ENCODE data around the gene LAMB4. TPM values are rescaled to one million over a fixed set of nuclear protein-coding genes. Genes with fewer than 3 reads are reported as not detected.

LAMB4 gene
- total RNA-seq, 2 donors from 2014 or later = 0.42 TPM; not detected in 1

GRCh38 chr7:108089381-108089780 lies 40.8 kb downstream of the LAMB4 start:
- ATAC-seq = no peak
- DNase-seq = no peak
- intact Hi-C loops (cut with DNase I, micrococcal nuclease) = no loop called here

GRCh38 chr7:108088729-108089128 lies 41.4 kb downstream of the LAMB4 start:
- DNase-seq (no peak), ATAC-seq (no peak)
- intact Hi-C loops (cut with DNase I, micrococcal nuclease) = no loop called here

- no peak for ATAC-seq
- intact Hi-C loops (cut with DNase I, micrococcal nuclease) = no loop called here
These were observed 42.4 kb downstream of the LAMB4 start for GRCh38 chr7:108087778-108088177.

GRCh38 chr7:108086962-108087361 lies 43.2 kb downstream of the LAMB4 start:
- intact Hi-C loops (cut with DNase I, micrococcal nuclease) = no loop called here
- DNase-seq (no peak), ATAC-seq (no peak)

More at GRCh38 chr7:108087778-108088177, 42.4 kb downstream of the LAMB4 start:
- DNase-seq = no peak

GRCh38 chr7:108086546-108086945 lies 43.6 kb downstream of the LAMB4 start:
- no peak for ATAC-seq
- intact Hi-C loops (cut with DNase I, micrococcal nuclease) = no loop called here

GRCh38 chr7:108083980-108084379 lies 46.2 kb downstream of the LAMB4 start:
- DNase-seq = no peak
- no peak for ATAC-seq
- intact Hi-C loops (cut with DNase I, micrococcal nuclease) = no loop called here

More at GRCh38 chr7:108086546-108086945, 43.6 kb downstream of the LAMB4 start:
- no peak for DNase-seq

GRCh38 chr7:108079648-108080591 lies 50.2 kb downstream of the LAMB4 start:
- intact Hi-C loops (cut with DNase I, micrococcal nuclease) = no loop called here
- DNase-seq (peak; percentile 16 to 36), ATAC-seq (peak; percentile 46)

GRCh38 chr7:108079276-108079647 lies 50.9 kb downstream of the LAMB4 start:
- intact Hi-C loops (cut with DNase I, micrococcal nuclease) = no loop called here
- no peak for ATAC-seq
- no peak for DNase-seq

- DNase-seq (no peak), ATAC-seq (no peak)
- intact Hi-C loops (cut with DNase I, micrococcal nuclease) = no loop called here
These were observed 51.5 kb downstream of the LAMB4 start for GRCh38 chr7:108078691-108079090.

- ATAC-seq (no peak), DNase-seq (no peak)
- intact Hi-C loops (cut with DNase I, micrococcal nuclease) = no loop called here
These were observed 51.9 kb downstream of the LAMB4 start for GRCh38 chr7:108078211-108078673.

GRCh38 chr7:108077709-108078108 lies 52.5 kb downstream of the LAMB4 start:
- intact Hi-C loops (cut with DNase I, micrococcal nuclease) = no loop called here
- no peak for DNase-seq
- ATAC-seq = no peak

GRCh38 chr7:108076156-108076555 lies 54.0 kb downstream of the LAMB4 start:
- no peak for DNase-seq
- ATAC-seq = no peak
- intact Hi-C loops (cut with DNase I, micrococcal nuclease) = no loop called here

GRCh38 chr7:108073305-108074070 lies 56.7 kb downstream of the LAMB4 start:
- intact Hi-C loops (cut with DNase I, micrococcal nuclease) = no loop called here
- DNase-seq (peak; percentile 18 to 28), ATAC-seq (peak; percentile 74)

GRCh38 chr7:108072739-108073138 lies 57.4 kb downstream of the LAMB4 start:
- DNase-seq = no peak
- intact Hi-C loops (cut with DNase I, micrococcal nuclease) = no loop called here
- no peak for ATAC-seq

GRCh38 chr7:108072116-108072515 lies 58.0 kb downstream of the LAMB4 start:
- DNase-seq = no peak
- no peak for ATAC-seq
- intact Hi-C loops (cut with DNase I, micrococcal nuclease) = no loop called here

- ATAC-seq (peak; percentile 72), DNase-seq (no peak)
- intact Hi-C loops (cut with DNase I, micrococcal nuclease) = no loop called here
These were observed 58.6 kb downstream of the LAMB4 start for GRCh38 chr7:108071551-108071950.

GRCh38 chr7:108069646-108070045 lies 60.5 kb downstream of the LAMB4 start:
- DNase-seq = no peak

GRCh38 chr7:108067844-108068243 lies 62.3 kb downstream of the LAMB4 start:
- ATAC-seq (no peak), DNase-seq (no peak)
- intact Hi-C loops (cut with DNase I, micrococcal nuclease) = no loop called here

More at GRCh38 chr7:108069646-108070045, 60.5 kb downstream of the LAMB4 start:
- intact Hi-C loops (cut with DNase I, micrococcal nuclease) = no loop called here
- no peak for ATAC-seq

- intact Hi-C loops (cut with DNase I, micrococcal nuclease) = no loop called here
- ATAC-seq = no peak
- DNase-seq = no peak
These were observed 63.7 kb downstream of the LAMB4 start for GRCh38 chr7:108066486-108066885.

- ATAC-seq = peak; percentile 43
- no peak for DNase-seq
- intact Hi-C loops (cut with DNase I, micrococcal nuclease) = no loop called here
These were observed 66.6 kb downstream of the LAMB4 start for GRCh38 chr7:108063520-108063933.
